HepG2 (cell line): ENCODE measurements around the gene HSP90AB1. TPM values are rescaled to one million over a fixed set of nuclear protein-coding genes. Genes with fewer than 3 reads are reported as not detected.
A peak's percentile ranks its signal among the peaks of the same experiment; 100 is the strongest.

Experiments used
- AGO2 ChIP-seq: fragments of 200-400 bp; formaldehyde crosslinking; optimal IDR thresholded peaks from 2 replicates; pipeline ENCODE3; 2017; ENCODE audit warnings: mild to moderate bottlenecking, low read depth, low read length, moderate library complexity
- IKZF4 ChIP-seq: sonication (generic); formaldehyde crosslinking; IDR thresholded peaks from 2 replicates; pipeline ENCODE4 v1.5.1; 2020; ENCODE audit warnings: borderline replicate concordance, mild to moderate bottlenecking, low read depth, missing genetic modification reagents; ENCODE audit errors: not compliant biosample characterization
- JUNB ChIP-seq: sonication (generic); formaldehyde crosslinking; IDR thresholded peaks from 2 replicates; pipeline ENCODE4 v1.8.0; 2022; ENCODE audit warnings: missing genetic modification reagents, mild to moderate bottlenecking, borderline replicate concordance
- MTF2 ChIP-seq: sonication (generic); formaldehyde crosslinking; IDR thresholded peaks from 2 replicates; pipeline ENCODE4 v1.5.0; 2020; ENCODE audit warnings: missing genetic modification reagents, borderline replicate concordance
- MYNN ChIP-seq: sonication (generic); formaldehyde crosslinking; IDR thresholded peaks from 2 replicates; pipeline ENCODE4 v1.4.0; 2020; ENCODE audit warnings: mild to moderate bottlenecking, low read depth, missing genetic modification reagents
- POLR2AphosphoS2 ChIP-seq: IDR thresholded peaks from 2 replicates; pipeline ENCODE4 v1.6.1; 2011; ENCODE audit warnings: low read depth, low read length, improper control_type of control experiment
- SP1 ChIP-seq, 2 experiments: fragments of 450-650 bp in 1 of 2; sonication (generic) in 1 of 2; formaldehyde crosslinking in 1 of 2; IDR thresholded peaks; 2 replicates each; pipeline versions ENCODE4 v1.4.0 to v1.6.1; 2016 to 2020; ENCODE audit warnings: missing genetic modification reagents in 1 of 2
- TCF12 ChIP-seq, 2 experiments: fragments of 450-650 bp in 1 of 2; sonication (generic) in 1 of 2; formaldehyde crosslinking in 1 of 2; IDR thresholded peaks; 2 replicates each; pipeline versions ENCODE4 v1.6.1 to v1.8.0; 2017 to 2022; ENCODE audit warnings: antibody characterized with exemption in 1 of 2, mild to moderate bottlenecking in 1 of 2, missing genetic modification reagents in 1 of 2, moderate library complexity in 1 of 2
- ZNF329 ChIP-seq: sonication (generic); formaldehyde crosslinking; IDR thresholded peaks from 2 replicates; pipeline ENCODE4 v1.9.0; 2021; ENCODE audit warnings: low read depth, mild to moderate bottlenecking, missing genetic modification reagents
- ZNF33B ChIP-seq: sonication (generic); formaldehyde crosslinking; IDR thresholded peaks from 2 replicates; pipeline ENCODE4 v1.5.1; 2020; ENCODE audit warnings: mild to moderate bottlenecking, missing genetic modification reagents
- ZNF703 ChIP-seq: sonication (generic); formaldehyde crosslinking; IDR thresholded peaks from 2 replicates; pipeline ENCODE4 v1.5.1; 2020; ENCODE audit warnings: missing genetic modification reagents, mild to moderate bottlenecking, moderate library complexity, borderline replicate concordance
- ZNF746 ChIP-seq: sonication (generic); formaldehyde crosslinking; IDR thresholded peaks from 2 replicates; pipeline ENCODE4 v1.8.0; 2022; ENCODE audit warnings: mild to moderate bottlenecking, missing genetic modification reagents
- ZUFSP ChIP-seq: sonication (generic); formaldehyde crosslinking; IDR thresholded peaks from 2 replicates; pipeline ENCODE4 v1.9.0; 2021; ENCODE audit warnings: missing genetic modification reagents, mild to moderate bottlenecking, borderline replicate concordance
- polyA plus RNA-seq, 8 experiments: library from polyadenylated mRNA; depleted of rRNA in 3 of 8; stranded (reverse) in 7 of 8; unstranded in 1 of 8; fragments of >200 nt; fragmentation: Illumina TruSeq in 4 of 8; extraction: Trizol in 4 of 8; gene quantifications; 2 replicates each; pipeline versions ENCODE4 v1.2.1 to v1.2.3, GENCODE V29; 2011 to 2016; ENCODE audit warnings: low read depth in 4 of 8, missing spikeins in 1 of 8, mixed read lengths in 1 of 8; ENCODE audit not compliant: insufficient read depth in 1 of 8
- total RNA-seq, 5 experiments: library from RNA; depleted of rRNA; stranded (reverse); fragments of >200 nt; fragmentation: Illumina TruSeq; extraction: Trizol; gene quantifications; 2 replicates each; pipeline ENCODE4 v1.2.3, GENCODE V29; 2016; ENCODE audit warnings: low read depth in 1 of 5
- TF ChIP-seq, protein P1 (sequence below): sonication (generic); formaldehyde crosslinking; IDR thresholded peaks from 2 replicates; pipeline ENCODE4 v1.5.1; 2020; ENCODE audit warnings: missing genetic modification reagents, mild to moderate bottlenecking, borderline replicate concordance
- TF ChIP-seq, protein P2 (sequence below): IDR thresholded peaks from 2 replicates; pipeline ENCODE4 v1.6.1; 2016; ENCODE audit warnings: missing compliant biosample characterization, missing genetic modification reagents, borderline replicate concordance
- TF ChIP-seq, protein P3 (sequence below): sonication (generic); formaldehyde crosslinking; IDR thresholded peaks from 2 replicates; pipeline ENCODE4 v1.8.0; 2022; ENCODE audit warnings: missing genetic modification reagents, mild to moderate bottlenecking, borderline replicate concordance
- TF ChIP-seq, protein P4 (sequence below): sonication (generic); formaldehyde crosslinking; IDR thresholded peaks from 2 replicates; pipeline ENCODE4 v1.4.0; 2020; ENCODE audit warnings: mild to moderate bottlenecking, missing genetic modification reagents

HSP90AB1 gene
- total and polyA plus RNA-seq, 2 of the 13 experiments (the other 11 are each of a cell fraction or from before 2014, with no cell fraction given) = 1,325 to 1,472 TPM

GRCh38 chr6:44255871-44256774 is 9.2 kb downstream of the HSP90AB1 start (continued):
- TF ChIP-seq, protein P1, sequence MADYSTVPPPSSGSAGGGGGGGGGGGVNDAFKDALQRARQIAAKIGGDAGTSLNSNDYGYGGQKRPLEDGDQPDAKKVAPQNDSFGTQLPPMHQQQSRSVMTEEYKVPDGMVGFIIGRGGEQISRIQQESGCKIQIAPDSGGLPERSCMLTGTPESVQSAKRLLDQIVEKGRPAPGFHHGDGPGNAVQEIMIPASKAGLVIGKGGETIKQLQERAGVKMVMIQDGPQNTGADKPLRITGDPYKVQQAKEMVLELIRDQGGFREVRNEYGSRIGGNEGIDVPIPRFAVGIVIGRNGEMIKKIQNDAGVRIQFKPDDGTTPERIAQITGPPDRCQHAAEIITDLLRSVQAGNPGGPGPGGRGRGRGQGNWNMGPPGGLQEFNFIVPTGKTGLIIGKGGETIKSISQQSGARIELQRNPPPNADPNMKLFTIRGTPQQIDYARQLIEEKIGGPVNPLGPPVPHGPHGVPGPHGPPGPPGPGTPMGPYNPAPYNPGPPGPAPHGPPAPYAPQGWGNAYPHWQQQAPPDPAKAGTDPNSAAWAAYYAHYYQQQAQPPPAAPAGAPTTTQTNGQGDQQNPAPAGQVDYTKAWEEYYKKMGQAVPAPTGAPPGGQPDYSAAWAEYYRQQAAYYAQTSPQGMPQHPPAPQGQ = 0 out of 2 replicates have a peak, but pooled peaks have one; percentile 38
- no peak for TF ChIP-seq MTF2
- TF ChIP-seq SP1 (IDR thresholded peaks at IDR 0.05) = no peak
- no peak for TF ChIP-seq SP1 (CRISPR knock-in tag; IDR thresholded peaks at IDR 0.05)
- TF ChIP-seq ZNF329 (CRISPR knock-in tag) = no peak
- TF ChIP-seq, protein P2, sequence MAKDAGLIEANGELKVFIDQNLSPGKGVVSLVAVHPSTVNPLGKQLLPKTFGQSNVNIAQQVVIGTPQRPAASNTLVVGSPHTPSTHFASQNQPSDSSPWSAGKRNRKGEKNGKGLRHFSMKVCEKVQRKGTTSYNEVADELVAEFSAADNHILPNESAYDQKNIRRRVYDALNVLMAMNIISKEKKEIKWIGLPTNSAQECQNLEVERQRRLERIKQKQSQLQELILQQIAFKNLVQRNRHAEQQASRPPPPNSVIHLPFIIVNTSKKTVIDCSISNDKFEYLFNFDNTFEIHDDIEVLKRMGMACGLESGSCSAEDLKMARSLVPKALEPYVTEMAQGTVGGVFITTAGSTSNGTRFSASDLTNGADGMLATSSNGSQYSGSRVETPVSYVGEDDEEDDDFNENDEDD = no peak
- no peak for TF ChIP-seq AGO2
- no peak for TF ChIP-seq MYNN (CRISPR knock-in tag)
- TF ChIP-seq ZNF703 (CRISPR knock-in tag) = 0 out of 2 replicates have a peak, but pooled peaks have one; percentile 9
- peak; percentile 62; the same call in 1 of the 2 replicates for TF ChIP-seq POLR2AphosphoS2
- TF ChIP-seq IKZF4 (CRISPR knock-in tag) = peak; percentile 40
- peak; percentile 49; the same call in 1 of the 2 replicates for TF ChIP-seq ZNF33B (CRISPR knock-in tag)
- no peak for TF ChIP-seq ZUFSP (CRISPR knock-in tag)
- TF ChIP-seq TCF12 (IDR thresholded peaks at IDR 0.05) = no peak
- peak; percentile 46; the same call in 1 of the 2 replicates for TF ChIP-seq TCF12 (CRISPR knock-in tag; IDR thresholded peaks at IDR 0.05)
- no peak for TF ChIP-seq JUNB (CRISPR knock-in tag)
- TF ChIP-seq, protein P3, sequence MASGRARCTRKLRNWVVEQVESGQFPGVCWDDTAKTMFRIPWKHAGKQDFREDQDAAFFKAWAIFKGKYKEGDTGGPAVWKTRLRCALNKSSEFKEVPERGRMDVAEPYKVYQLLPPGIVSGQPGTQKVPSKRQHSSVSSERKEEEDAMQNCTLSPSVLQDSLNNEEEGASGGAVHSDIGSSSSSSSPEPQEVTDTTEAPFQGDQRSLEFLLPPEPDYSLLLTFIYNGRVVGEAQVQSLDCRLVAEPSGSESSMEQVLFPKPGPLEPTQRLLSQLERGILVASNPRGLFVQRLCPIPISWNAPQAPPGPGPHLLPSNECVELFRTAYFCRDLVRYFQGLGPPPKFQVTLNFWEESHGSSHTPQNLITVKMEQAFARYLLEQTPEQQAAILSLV (CRISPR knock-in tag) = 0 out of 2 replicates have a peak, but pooled peaks have one; percentile 14
- TF ChIP-seq, protein P4, sequence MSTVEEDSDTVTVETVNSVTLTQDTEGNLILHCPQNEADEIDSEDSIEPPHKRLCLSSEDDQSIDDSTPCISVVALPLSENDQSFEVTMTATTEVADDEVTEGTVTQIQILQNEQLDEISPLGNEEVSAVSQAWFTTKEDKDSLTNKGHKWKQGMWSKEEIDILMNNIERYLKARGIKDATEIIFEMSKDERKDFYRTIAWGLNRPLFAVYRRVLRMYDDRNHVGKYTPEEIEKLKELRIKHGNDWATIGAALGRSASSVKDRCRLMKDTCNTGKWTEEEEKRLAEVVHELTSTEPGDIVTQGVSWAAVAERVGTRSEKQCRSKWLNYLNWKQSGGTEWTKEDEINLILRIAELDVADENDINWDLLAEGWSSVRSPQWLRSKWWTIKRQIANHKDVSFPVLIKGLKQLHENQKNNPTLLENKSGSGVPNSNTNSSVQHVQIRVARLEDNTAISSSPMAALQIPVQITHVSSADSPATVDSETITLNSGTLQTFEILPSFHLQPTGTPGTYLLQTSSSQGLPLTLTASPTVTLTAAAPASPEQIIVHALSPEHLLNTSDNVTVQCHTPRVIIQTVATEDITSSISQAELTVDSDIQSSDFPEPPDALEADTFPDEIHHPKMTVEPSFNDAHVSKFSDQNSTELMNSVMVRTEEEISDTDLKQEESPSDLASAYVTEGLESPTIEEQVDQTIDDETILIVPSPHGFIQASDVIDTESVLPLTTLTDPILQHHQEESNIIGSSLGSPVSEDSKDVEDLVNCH (CRISPR knock-in tag) = no peak
- TF ChIP-seq ZNF746 (CRISPR knock-in tag) = no peak; the same call in 1 of the 2 replicates
